WTC11 (cell line): ENCODE measurements around the gene PATE4. TPM values are rescaled to one million over a fixed set of nuclear protein-coding genes. Genes with fewer than 3 reads are reported as not detected.

Experiments used
- ATAC-seq: fragments of 200-7000 bp; cut with Tn5 transposase; 2 replicates; pipeline ENCODE4 v1.10.0; 2021; ENCODE audit warnings: mild to moderate bottlenecking, moderate library complexity
- CTCF ChIA-PET: fragments of 300-600 bp; sonication (Branson Sonifier 250); formaldehyde crosslinking; loops from one replicate; lab custom pipeline; 2021; ENCODE audit warnings: antibody characterized with exemption; lab: Charles Lee
- POLR2A ChIA-PET: fragments of 350-600 bp; sonication (Branson Sonifier 250); formaldehyde crosslinking; loops from one replicate; lab custom pipeline; 2021; ENCODE audit warnings: antibody characterized with exemption; lab: Charles Lee
- DNase-seq: peaks from one replicate; pipeline ENCODE4 v3.0.0; 2021; ENCODE audit warnings: low spot score
- H3K27ac Mint-ChIP-seq: 2 replicates; pipeline ENCODE4 v1.8.0; 2021; ENCODE audit warnings: mixed read lengths
- H3K27me3 Mint-ChIP-seq: 2 replicates; pipeline ENCODE4 v1.8.0; 2021; ENCODE audit warnings: low read depth, mild to moderate bottlenecking, moderate library complexity, mixed read lengths
- H3K36me3 Mint-ChIP-seq: 2 replicates; pipeline ENCODE4 v1.8.0; 2021; ENCODE audit warnings: mixed read lengths
- H3K4me1 Mint-ChIP-seq: 2 replicates; pipeline ENCODE4 v1.8.0; 2022; ENCODE audit warnings: mixed read lengths
- H3K4me3 Mint-ChIP-seq: 2 replicates; pipeline ENCODE4 v1.8.0; 2021; ENCODE audit warnings: mild to moderate bottlenecking, moderate library complexity, mixed read lengths
- H3K9me3 Mint-ChIP-seq: 2 replicates; pipeline ENCODE4 v1.8.0; 2021; ENCODE audit warnings: mixed read lengths
- EMX1 ChIP-seq: fragments of 250-450 bp; sonication (Bioruptor Pico); IDR thresholded peaks from 2 replicates; pipeline ENCODE4 v1.8.0; 2021; ENCODE audit warnings: mild to moderate bottlenecking
- ETV6 ChIP-seq: sonication (generic); formaldehyde crosslinking; IDR thresholded peaks from 2 replicates; pipeline ENCODE4 v1.8.1; 2022; ENCODE audit warnings: mild to moderate bottlenecking, missing genetic modification reagents
- GRHL2 ChIP-seq: fragments of 250-450 bp; sonication (Bioruptor Pico); IDR thresholded peaks from 2 replicates; pipeline ENCODE4 v1.8.0; 2022; ENCODE audit warnings: mild to moderate bottlenecking, moderate library complexity; ENCODE audit not compliant: insufficient replicate concordance, severe bottlenecking
- NR1H2 ChIP-seq: sonication (generic); formaldehyde crosslinking; IDR thresholded peaks from 2 replicates; pipeline ENCODE4 v1.9.0; 2021; ENCODE audit warnings: mild to moderate bottlenecking, moderate library complexity, missing genetic modification reagents
- PRRX2 ChIP-seq: fragments of 250-450 bp; sonication (Bioruptor Pico); IDR thresholded peaks from 2 replicates; pipeline ENCODE4 v1.8.0; 2021; ENCODE audit warnings: mild to moderate bottlenecking
- TEAD4 ChIP-seq: sonication (generic); formaldehyde crosslinking; IDR thresholded peaks from 2 replicates; pipeline ENCODE4 v1.8.0; 2022; ENCODE audit warnings: mild to moderate bottlenecking, missing genetic modification reagents
- ZBTB21 ChIP-seq: sonication (generic); formaldehyde crosslinking; IDR thresholded peaks from 2 replicates; pipeline ENCODE4 v1.8.1; 2023; ENCODE audit warnings: mild to moderate bottlenecking, missing genetic modification reagents, borderline replicate concordance
- total RNA-seq: library from RNA; stranded (reverse); gene quantifications from 3 replicates; pipeline ENCODE4 v1.2.3, GENCODE V29; 2021
- TF ChIP-seq, protein P1 (sequence below): sonication (generic); formaldehyde crosslinking; IDR thresholded peaks from 2 replicates; pipeline ENCODE4 v1.8.0; 2022; ENCODE audit warnings: mild to moderate bottlenecking, missing genetic modification reagents
- TF ChIP-seq, protein P2 (sequence below): fragments of 250-450 bp; sonication (Bioruptor Pico); IDR thresholded peaks from 2 replicates; pipeline ENCODE4 v1.9.0; 2021; ENCODE audit warnings: mild to moderate bottlenecking
- TF ChIP-seq, protein P3 (sequence below): fragments of 250-450 bp; sonication (Bioruptor Pico); IDR thresholded peaks from 2 replicates; pipeline ENCODE4 v1.8.0; 2021; ENCODE audit warnings: mild to moderate bottlenecking
- TF ChIP-seq, protein P4 (sequence below): sonication (generic); formaldehyde crosslinking; IDR thresholded peaks from 2 replicates; pipeline ENCODE4 v1.8.0; 2022; ENCODE audit warnings: mild to moderate bottlenecking, missing genetic modification reagents
- TF ChIP-seq, protein P5 (sequence below): sonication (generic); formaldehyde crosslinking; IDR thresholded peaks from 2 replicates; pipeline ENCODE4 v1.8.0; 2022; ENCODE audit warnings: missing genetic modification reagents

Gene PATE4
- total RNA-seq, 1 experiment from 2014 or later = not detected

DNA sequence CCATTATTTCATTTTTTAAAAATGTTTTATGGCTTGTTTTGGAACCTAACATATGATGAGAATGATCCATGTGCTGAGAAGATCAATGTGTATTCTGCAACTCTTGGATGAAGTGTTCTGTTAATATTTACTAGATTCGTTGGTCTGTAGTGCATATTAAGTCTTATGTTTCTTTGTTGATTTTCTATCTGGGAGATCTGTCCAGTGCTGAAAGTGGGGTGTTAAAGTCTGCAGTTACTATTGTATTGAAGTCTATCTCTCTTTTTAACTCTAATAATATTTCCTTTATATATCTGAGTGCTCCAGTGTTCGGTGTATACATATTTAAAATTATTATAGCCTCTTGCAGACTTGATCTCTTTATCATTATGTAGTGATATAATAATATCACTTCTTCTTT lies 33.3 kb upstream of the PATE4 start (continued):
- TF ChIP-seq, protein P1, sequence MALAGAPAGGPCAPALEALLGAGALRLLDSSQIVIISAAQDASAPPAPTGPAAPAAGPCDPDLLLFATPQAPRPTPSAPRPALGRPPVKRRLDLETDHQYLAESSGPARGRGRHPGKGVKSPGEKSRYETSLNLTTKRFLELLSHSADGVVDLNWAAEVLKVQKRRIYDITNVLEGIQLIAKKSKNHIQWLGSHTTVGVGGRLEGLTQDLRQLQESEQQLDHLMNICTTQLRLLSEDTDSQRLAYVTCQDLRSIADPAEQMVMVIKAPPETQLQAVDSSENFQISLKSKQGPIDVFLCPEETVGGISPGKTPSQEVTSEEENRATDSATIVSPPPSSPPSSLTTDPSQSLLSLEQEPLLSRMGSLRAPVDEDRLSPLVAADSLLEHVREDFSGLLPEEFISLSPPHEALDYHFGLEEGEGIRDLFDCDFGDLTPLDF (CRISPR knock-in tag) = no peak
- TF ChIP-seq, protein P2, sequence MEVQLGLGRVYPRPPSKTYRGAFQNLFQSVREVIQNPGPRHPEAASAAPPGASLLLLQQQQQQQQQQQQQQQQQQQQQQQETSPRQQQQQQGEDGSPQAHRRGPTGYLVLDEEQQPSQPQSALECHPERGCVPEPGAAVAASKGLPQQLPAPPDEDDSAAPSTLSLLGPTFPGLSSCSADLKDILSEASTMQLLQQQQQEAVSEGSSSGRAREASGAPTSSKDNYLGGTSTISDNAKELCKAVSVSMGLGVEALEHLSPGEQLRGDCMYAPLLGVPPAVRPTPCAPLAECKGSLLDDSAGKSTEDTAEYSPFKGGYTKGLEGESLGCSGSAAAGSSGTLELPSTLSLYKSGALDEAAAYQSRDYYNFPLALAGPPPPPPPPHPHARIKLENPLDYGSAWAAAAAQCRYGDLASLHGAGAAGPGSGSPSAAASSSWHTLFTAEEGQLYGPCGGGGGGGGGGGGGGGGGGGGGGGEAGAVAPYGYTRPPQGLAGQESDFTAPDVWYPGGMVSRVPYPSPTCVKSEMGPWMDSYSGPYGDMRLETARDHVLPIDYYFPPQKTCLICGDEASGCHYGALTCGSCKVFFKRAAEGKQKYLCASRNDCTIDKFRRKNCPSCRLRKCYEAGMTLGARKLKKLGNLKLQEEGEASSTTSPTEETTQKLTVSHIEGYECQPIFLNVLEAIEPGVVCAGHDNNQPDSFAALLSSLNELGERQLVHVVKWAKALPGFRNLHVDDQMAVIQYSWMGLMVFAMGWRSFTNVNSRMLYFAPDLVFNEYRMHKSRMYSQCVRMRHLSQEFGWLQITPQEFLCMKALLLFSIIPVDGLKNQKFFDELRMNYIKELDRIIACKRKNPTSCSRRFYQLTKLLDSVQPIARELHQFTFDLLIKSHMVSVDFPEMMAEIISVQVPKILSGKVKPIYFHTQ (CRISPR knock-in tag) = no peak
- no peak for TF ChIP-seq TEAD4 (CRISPR knock-in tag)
- no peak for TF ChIP-seq ETV6 (CRISPR knock-in tag)
- TF ChIP-seq, protein P3, sequence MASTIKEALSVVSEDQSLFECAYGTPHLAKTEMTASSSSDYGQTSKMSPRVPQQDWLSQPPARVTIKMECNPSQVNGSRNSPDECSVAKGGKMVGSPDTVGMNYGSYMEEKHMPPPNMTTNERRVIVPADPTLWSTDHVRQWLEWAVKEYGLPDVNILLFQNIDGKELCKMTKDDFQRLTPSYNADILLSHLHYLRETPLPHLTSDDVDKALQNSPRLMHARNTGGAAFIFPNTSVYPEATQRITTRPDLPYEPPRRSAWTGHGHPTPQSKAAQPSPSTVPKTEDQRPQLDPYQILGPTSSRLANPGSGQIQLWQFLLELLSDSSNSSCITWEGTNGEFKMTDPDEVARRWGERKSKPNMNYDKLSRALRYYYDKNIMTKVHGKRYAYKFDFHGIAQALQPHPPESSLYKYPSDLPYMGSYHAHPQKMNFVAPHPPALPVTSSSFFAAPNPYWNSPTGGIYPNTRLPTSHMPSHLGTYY (CRISPR knock-in tag) = no peak
- TF ChIP-seq, all 79 proteins: peak for 0

DNA sequence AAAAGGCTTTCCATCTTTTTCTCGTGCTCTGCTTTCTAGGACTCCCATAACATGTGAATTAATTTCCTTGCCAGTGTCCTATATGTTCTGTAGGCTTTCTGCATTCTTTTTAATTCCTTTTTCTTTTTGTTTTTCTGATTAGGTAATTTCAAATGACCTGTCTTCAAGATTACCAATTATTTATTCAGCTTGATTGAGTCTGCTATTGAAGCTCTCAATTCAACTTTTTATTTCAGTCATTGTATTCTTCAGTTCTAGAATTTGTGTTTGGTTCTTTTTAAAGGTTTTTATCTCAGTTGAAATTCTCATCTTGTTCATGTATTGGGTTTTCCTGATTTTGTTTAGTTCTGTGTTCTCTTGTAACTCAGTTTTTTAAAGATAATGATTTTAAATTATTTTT lies 30.7 kb upstream of the PATE4 start:
- TF ChIP-seq, protein P4, sequence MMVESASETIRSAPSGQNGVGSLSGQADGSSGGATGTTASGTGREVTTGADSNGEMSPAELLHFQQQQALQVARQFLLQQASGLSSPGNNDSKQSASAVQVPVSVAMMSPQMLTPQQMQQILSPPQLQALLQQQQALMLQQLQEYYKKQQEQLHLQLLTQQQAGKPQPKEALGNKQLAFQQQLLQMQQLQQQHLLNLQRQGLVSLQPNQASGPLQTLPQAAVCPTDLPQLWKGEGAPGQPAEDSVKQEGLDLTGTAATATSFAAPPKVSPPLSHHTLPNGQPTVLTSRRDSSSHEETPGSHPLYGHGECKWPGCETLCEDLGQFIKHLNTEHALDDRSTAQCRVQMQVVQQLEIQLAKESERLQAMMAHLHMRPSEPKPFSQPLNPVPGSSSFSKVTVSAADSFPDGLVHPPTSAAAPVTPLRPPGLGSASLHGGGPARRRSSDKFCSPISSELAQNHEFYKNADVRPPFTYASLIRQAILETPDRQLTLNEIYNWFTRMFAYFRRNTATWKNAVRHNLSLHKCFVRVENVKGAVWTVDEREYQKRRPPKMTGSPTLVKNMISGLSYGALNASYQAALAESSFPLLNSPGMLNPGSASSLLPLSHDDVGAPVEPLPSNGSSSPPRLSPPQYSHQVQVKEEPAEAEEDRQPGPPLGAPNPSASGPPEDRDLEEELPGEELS (CRISPR knock-in tag) = no peak
- no peak for TF ChIP-seq NR1H2 (CRISPR knock-in tag)
- no peak for TF ChIP-seq GRHL2 (CRISPR knock-in tag)
- no peak for TF ChIP-seq ZBTB21 (CRISPR knock-in tag)
- Mint-ChIP-seq H3K36me3 (peaks cover 31% of the 10 kb centered on the region), H3K27ac (no peak overlapping the region), H3K4me3 (no peak overlapping the region), H3K9me3 (peaks cover 69% of the 10 kb centered on the region), H3K27me3 (peaks cover 4% of the 10 kb centered on the region; the same call in 1 of the 2 replicates), H3K4me1 (peaks cover 13% of the 10 kb centered on the region)
- ChIA-PET CTCF (no interaction called here), POLR2A (no interaction called here)
- no peak for ATAC-seq
- DNase-seq = no peak

DNA sequence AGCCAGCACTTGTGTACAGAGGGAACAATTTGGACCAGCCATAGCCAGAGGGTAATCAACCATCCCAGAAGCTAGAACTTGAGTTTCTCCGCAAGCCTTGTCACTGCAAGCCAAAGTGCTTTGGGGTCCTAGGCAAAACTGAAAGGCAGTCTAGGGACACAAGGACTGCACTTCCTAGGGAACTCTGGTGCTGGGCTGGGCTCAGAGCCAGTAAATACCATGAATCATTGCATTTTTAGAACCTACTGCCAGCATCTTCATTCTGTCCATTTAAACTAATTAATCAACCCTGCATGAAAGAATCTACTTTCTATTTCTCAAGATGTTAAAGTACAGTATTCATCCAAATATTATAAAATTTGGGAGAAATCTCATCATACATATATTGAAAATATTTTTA lies 25.2 kb upstream of the PATE4 start:
- Mint-ChIP-seq H3K4me3 (no peak overlapping the region), H3K27ac (no peak overlapping the region), H3K4me1 (no peaks in the 10 kb centered on the region), H3K27me3 (no peaks in the 10 kb centered on the region), H3K36me3 (peaks cover 2% of the 10 kb centered on the region), H3K9me3 (peaks cover 14% of the 10 kb centered on the region)
- TF ChIP-seq EMX1 (CRISPR knock-in tag) (no peak), PRRX2 (CRISPR knock-in tag) (no peak)
- TF ChIP-seq, protein P5, sequence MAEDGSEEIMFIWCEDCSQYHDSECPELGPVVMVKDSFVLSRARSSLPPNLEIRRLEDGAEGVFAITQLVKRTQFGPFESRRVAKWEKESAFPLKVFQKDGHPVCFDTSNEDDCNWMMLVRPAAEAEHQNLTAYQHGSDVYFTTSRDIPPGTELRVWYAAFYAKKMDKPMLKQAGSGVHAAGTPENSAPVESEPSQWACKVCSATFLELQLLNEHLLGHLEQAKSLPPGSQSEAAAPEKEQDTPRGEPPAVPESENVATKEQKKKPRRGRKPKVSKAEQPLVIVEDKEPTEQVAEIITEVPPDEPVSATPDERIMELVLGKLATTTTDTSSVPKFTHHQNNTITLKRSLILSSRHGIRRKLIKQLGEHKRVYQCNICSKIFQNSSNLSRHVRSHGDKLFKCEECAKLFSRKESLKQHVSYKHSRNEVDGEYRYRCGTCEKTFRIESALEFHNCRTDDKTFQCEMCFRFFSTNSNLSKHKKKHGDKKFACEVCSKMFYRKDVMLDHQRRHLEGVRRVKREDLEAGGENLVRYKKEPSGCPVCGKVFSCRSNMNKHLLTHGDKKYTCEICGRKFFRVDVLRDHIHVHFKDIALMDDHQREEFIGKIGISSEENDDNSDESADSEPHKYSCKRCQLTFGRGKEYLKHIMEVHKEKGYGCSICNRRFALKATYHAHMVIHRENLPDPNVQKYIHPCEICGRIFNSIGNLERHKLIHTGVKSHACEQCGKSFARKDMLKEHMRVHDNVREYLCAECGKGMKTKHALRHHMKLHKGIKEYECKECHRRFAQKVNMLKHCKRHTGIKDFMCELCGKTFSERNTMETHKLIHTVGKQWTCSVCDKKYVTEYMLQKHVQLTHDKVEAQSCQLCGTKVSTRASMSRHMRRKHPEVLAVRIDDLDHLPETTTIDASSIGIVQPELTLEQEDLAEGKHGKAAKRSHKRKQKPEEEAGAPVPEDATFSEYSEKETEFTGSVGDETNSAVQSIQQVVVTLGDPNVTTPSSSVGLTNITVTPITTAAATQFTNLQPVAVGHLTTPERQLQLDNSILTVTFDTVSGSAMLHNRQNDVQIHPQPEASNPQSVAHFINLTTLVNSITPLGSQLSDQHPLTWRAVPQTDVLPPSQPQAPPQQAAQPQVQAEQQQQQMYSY (CRISPR knock-in tag) = no peak
- ChIA-PET POLR2A (no interaction called here), CTCF (no interaction called here)
- no peak for ATAC-seq
- no peak for DNase-seq
